ENCODE measurements around the gene SAMD4B.

DNA sequence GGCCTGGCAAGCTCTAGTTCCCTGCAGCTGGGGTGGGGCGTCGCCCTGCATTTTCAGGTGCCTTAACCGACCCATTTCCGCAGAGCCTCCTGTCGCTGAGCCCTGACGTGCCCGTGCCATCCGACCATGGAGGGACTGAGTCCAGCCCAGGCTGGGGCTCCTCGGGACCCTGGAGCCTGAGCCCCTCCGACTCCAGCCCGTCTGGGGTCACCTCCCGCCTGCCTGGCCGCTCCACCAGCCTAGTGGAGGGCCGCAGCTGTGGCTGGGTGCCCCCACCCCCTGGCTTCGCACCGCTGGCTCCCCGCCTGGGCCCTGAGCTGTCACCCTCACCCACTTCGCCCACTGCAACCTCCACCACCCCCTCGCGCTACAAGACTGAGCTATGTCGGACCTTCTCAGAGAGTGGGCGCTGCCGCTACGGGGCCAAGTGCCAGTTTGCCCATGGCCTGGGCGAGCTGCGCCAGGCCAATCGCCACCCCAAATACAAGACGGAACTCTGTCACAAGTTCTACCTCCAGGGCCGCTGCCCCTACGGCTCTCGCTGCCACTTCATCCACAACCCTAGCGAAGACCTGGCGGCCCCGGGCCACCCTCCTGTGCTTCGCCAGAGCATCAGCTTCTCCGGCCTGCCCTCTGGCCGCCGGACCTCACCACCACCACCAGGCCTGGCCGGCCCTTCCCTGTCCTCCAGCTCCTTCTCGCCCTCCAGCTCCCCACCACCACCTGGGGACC lies 65.6 kb downstream of the SAMD4B start:
- TF ChIP-seq ZNF274 (IDR thresholded peaks at IDR 0.05; ENCODE audit: low read depth, low read length) (no peak), YY1 (IDR thresholded peaks at IDR 0.05; ENCODE audit: insufficient read depth, insufficient read length) (no peak), SUZ12 (IDR thresholded peaks at IDR 0.05; ENCODE audit: extremely low read depth, insufficient read depth, insufficient read length) (no peak)

All from NT2/D1 (cell line).